Endothelial cell (in vitro differentiated cells): ENCODE results near the gene ZNF544. TPM values are rescaled to one million over a fixed set of nuclear protein-coding genes. Genes with fewer than 3 reads are reported as not detected.
"Not testable (repeated sequence)": the region's sequence is repeated elsewhere in the genome, so short reads cannot be mapped to it uniquely, and the experiment has no call there.

ENCODE experiments used
- DNase-seq: peaks from one replicate; pipeline ENCODE4 v3.0.0; 2021; ENCODE audit warnings: low spot score
- H3K27ac Mint-ChIP-seq: one replicate; pipeline ENCODE4 v1.8.0; 2021; ENCODE audit warnings: mixed read lengths, inconsistent platforms; ENCODE audit not compliant: unreplicated experiment
- H3K27me3 Mint-ChIP-seq: one replicate; pipeline ENCODE4 v1.8.0; 2021; ENCODE audit warnings: mild to moderate bottlenecking, moderate library complexity, mixed read lengths, inconsistent platforms; ENCODE audit not compliant: unreplicated experiment
- H3K36me3 Mint-ChIP-seq: one replicate; pipeline ENCODE4 v1.8.0; 2021; ENCODE audit warnings: mild to moderate bottlenecking, low read depth, mixed read lengths, inconsistent platforms; ENCODE audit not compliant: unreplicated experiment
- H3K4me1 Mint-ChIP-seq: one replicate; pipeline ENCODE4 v1.8.0; 2021; ENCODE audit warnings: mild to moderate bottlenecking, mixed read lengths, inconsistent platforms; ENCODE audit not compliant: unreplicated experiment
- H3K4me3 Mint-ChIP-seq: one replicate; pipeline ENCODE4 v1.8.0; 2021; ENCODE audit warnings: mild to moderate bottlenecking, mixed read lengths, inconsistent platforms; ENCODE audit not compliant: unreplicated experiment
- H3K9me3 Mint-ChIP-seq: one replicate; pipeline ENCODE4 v1.8.0; 2021; ENCODE audit warnings: mixed read lengths, inconsistent platforms; ENCODE audit not compliant: unreplicated experiment
- total RNA-seq: library from RNA; stranded (reverse); fragmentation: NEBNext Ultra II Directional; extraction: Animal tissue kit (Norgen Biotek cat#: 25700); gene quantifications from one replicate; pipeline ENCODE4 v1.2.1, GENCODE V29; 2021; ENCODE audit not compliant: unreplicated experiment
- TF ChIP-seq, protein P1 (sequence below): fragments of 200-600 bp; sonication (generic); IDR thresholded peaks from one replicate; pipeline ENCODE4 v1.5.0; 2021; ENCODE audit warnings: antibody characterized with exemption; ENCODE audit not compliant: unreplicated experiment

Gene ZNF544
- total RNA-seq, 1 donor from 2014 or later = 44.3 TPM

DNA sequence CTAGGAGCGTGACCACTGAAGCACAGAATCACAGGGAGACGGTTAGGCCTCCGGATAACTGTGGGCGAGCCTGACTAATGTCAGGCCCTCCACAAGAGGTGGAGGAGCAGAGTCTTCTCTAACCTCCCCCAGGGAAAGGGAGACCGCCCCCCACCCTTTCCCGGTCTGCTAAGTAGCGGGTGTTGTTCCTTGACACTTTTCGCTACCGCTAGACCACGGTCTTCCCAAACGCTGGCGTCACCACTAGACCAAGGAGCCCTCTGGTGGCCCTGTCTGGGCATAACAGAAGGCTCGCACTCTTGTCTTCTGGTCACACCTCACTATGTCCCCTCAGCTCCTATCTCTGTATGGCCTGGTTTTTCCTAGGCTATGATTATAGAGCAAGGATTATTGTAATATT lies 82.0 kb downstream of the ZNF544 start:
- DNase-seq = peak; percentile 70
- H3K27ac Mint-ChIP-seq, H3K9me3 Mint-ChIP-seq, H3K27me3 Mint-ChIP-seq, H3K4me3 Mint-ChIP-seq: not testable (repeated sequence)
- H3K36me3 Mint-ChIP-seq = peaks cover 53% of the 10 kb centered on the region
- TF ChIP-seq, protein P1, sequence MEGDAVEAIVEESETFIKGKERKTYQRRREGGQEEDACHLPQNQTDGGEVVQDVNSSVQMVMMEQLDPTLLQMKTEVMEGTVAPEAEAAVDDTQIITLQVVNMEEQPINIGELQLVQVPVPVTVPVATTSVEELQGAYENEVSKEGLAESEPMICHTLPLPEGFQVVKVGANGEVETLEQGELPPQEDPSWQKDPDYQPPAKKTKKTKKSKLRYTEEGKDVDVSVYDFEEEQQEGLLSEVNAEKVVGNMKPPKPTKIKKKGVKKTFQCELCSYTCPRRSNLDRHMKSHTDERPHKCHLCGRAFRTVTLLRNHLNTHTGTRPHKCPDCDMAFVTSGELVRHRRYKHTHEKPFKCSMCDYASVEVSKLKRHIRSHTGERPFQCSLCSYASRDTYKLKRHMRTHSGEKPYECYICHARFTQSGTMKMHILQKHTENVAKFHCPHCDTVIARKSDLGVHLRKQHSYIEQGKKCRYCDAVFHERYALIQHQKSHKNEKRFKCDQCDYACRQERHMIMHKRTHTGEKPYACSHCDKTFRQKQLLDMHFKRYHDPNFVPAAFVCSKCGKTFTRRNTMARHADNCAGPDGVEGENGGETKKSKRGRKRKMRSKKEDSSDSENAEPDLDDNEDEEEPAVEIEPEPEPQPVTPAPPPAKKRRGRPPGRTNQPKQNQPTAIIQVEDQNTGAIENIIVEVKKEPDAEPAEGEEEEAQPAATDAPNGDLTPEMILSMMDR = peak; percentile 26
- peaks cover 17% of the 10 kb centered on the region for H3K4me1 Mint-ChIP-seq

DNA sequence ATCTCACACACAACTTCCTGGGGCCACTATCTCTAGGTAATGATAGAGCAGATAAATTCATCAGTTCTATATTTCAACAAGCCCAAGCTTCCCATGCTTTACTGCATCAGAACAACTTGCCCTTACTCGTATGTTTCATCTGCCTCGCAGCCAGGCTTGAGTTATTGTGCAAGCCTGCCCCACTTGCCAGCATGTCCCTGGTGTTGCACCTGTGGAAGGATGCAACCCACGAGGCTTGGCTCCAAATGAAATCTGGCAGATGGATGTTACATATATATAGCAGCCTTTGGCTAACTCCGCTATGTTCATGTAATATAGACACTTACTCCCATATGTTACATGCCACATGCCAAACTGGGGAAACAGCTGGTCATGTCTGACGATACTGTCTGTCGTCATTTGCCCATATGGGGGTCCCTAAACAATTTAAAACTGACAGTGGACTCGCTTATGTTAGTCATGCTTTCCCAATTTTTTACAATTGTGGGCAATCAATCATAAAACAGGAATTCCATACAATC lies 82.7 kb downstream of the ZNF544 start:
- Mint-ChIP-seq H3K36me3 (peaks cover 47% of the 10 kb centered on the region), H3K9me3 (no peaks in the 10 kb centered on the region), H3K27ac (no peak overlapping the region), H3K4me1 (peaks cover 10% of the 10 kb centered on the region), H3K4me3 (peak overlapping the region; percentile 51), H3K27me3 (peaks cover 4% of the 10 kb centered on the region)
- no peak for DNase-seq
- TF ChIP-seq, protein P1 = no peak

Other genes starting within 250 kb of the ZNF544 start
- 22.3 TPM for gene ZNF606, start 226.1 kb upstream of the ZNF544 start, total RNA-seq
- not detected for gene ZSCAN1, start 194.9 kb upstream of the ZNF544 start, total RNA-seq
- gene ZNF135, start 169.6 kb upstream of the ZNF544 start, total RNA-seq = 1.1 TPM
- gene ZSCAN18, start 130.7 kb upstream of the ZNF544 start, total RNA-seq = 47.7 TPM
- 14.9 TPM for gene ZNF329, start 78.1 kb upstream of the ZNF544 start, total RNA-seq
- gene ZNF274, start 45.9 kb upstream of the ZNF544 start, total RNA-seq = 21.4 TPM
- gene ZNF8, start 50.0 kb downstream of the ZNF544 start, total RNA-seq = 11.2 TPM
- 40.6 TPM for gene ERVK3-1, start 76.5 kb downstream of the ZNF544 start, total RNA-seq
- gene ZSCAN22, start 98.1 kb downstream of the ZNF544 start, total RNA-seq = 3.2 TPM
- 41.9 TPM for gene A1BG, start 124.6 kb downstream of the ZNF544 start, total RNA-seq
- 3.6 TPM for gene ZNF497, start 133.8 kb downstream of the ZNF544 start, total RNA-seq
- gene ZNF837, start 152.1 kb downstream of the ZNF544 start, total RNA-seq = 4.5 TPM
- gene RPS5, start 158.4 kb downstream of the ZNF544 start, total RNA-seq = 1,047 TPM
- gene RNF225, start 166.7 kb downstream of the ZNF544 start, total RNA-seq = not detected
- gene ZNF584, start 179.7 kb downstream of the ZNF544 start, total RNA-seq = 6.0 TPM
- 1.2 TPM for gene ZNF132, start 211.2 kb downstream of the ZNF544 start, total RNA-seq
- gene ZNF324B, start 222.7 kb downstream of the ZNF544 start, total RNA-seq = 5.2 TPM
- gene ZNF324, start 238.2 kb downstream of the ZNF544 start, total RNA-seq = 10.5 TPM
- 9.9 TPM for gene ZNF446, start 247.4 kb downstream of the ZNF544 start, total RNA-seq